Umbilical cord (tissue), 2 donors: ENCODE measurements around the gene TPD52L1. TPM values are rescaled to one million over a fixed set of nuclear protein-coding genes. Genes with fewer than 3 reads are reported as not detected.
A peak's percentile ranks its signal among the peaks of the same experiment; 100 is the strongest.
"Not testable (repeated sequence)": the region's sequence is repeated elsewhere in the genome, so short reads cannot be mapped to it uniquely, and the experiment has no call there.

Source experiments
- DNase-seq: peaks from one replicate; pipeline ENCODE4 v3.0.0-alpha.2; 2015; ENCODE audit warnings: low spot score
- total RNA-seq: library from RNA; depleted of rRNA; stranded (reverse); fragments of >200 nt; gene quantifications from one replicate; pipeline ENCODE4 v1.2.3, GENCODE V29; 2014; ENCODE audit warnings: low replicate concordance; ENCODE audit not compliant: insufficient read depth

Gene TPD52L1
- total RNA-seq, 1 donor from 2014 or later: 155 TPM

DNA sequence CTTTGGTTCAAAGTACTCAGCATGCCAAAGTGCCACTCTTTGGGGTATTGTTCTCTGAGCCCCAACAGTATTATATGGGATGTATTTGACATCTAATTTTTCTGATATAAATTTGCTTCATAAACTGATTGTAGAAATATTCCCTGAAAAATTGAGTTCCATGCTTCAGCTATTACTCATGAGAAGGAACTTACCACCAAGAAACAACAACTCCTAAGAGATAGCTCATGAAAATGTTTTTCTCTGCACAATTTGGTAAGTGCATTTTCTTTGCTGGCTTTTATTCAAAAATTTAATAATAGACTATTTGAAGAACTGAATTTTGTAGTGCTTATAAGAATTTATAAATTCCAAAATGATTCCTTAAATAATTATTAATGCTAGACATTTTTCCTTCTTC, 12.8 kb upstream of the TPD52L1 start:
- DNase-seq: no peak

DNA sequence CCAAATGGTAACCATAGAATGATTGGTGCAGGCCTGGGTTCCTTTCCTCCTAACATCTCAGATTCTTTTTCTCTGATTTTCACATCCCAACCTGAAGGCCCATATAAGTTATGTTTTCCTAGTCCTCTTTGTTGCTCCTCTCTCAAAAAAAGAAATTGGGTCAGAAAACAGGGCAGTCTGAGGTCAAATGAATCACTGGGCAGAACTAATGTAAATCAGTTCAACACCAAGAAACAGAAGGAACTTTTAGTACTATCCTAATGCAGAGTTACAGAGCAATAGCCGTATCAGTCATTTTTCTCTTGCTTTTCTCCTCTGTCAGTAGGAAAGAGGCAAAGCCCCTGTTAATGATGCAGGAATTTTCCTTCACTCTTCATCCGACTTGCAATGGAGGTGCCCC, 11.0 kb upstream of the TPD52L1 start:
- DNase-seq: no peak

DNA sequence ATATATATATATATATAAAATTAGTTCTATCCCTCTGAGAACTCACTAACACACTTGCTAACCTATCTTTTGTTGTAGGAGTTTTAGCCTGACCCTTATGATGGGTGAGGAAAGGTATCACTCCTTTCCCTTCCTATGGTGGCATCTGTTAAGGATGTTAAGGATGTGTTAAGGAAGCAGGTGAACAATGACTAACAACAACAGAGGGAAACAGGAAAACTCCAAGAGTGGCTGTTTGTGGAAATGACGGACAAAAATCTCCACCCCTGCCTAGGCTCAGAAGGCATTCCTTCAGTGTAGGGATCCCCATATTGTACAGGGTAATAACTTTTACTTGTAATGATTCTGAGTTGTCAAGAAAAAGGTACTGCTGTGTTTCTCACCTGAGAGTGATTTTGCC, 8.8 kb upstream of the TPD52L1 start:
- DNase-seq: no peak

DNA sequence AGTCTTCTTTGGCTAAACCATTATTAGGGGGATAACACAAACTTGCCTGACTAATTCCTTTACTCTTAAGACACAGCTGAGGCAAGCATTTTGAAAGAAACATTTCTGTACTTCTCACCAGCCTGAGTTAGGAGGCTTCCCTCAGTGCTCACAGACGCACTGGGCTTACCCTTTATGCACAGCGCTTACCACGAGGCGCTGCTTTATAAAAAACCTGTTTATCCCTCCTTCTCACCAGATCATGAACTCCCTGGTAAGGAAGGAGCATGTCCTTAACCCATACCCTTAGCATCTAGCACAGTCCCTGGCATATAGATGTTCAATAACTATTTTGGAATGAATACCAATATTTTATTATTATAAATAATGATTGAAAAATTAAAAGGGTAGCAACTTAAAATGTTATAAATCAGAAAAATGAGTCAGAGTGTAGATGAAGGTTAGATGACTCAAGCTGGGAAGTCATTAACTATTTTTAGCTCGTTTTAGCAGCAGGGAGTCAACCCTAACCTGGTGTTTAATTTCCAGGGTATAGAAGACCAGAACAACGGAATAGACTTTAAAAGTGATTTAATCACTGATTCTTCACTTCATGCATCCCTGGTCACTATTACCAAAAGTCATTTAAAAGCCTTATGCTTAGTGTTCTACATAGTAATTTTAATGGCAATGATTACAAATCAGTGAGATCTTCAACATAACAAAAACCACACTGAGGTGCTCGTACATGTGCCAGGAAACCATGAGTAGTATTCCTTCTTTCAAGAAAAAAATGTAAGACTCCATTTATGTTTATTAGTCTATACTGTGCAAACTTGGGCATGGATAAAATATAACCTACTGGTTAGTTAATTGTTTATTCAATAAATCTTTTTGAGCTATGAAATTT, 4.1 kb upstream of the TPD52L1 start:
- no peak for DNase-seq

DNA sequence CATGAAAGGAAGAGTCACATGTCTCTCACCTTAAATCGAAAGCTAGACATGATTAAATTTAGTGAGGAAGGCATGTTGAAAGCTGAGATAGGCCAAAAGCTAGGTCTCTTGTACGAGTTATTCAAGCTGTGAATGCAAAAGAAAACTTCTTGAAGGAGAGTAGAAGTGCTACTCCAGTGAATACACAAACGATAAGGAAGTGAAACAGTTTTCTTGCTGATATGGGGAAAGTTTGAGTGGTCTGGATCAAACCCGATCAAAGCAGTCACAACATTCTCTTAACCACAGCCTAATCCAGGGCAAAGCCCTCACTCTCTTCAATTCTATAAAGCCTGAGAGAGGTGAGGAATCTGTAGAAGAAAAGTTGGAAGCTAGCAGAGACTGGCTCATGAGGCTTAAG, 1.9 kb upstream of the TPD52L1 start:
- no peak for DNase-seq

DNA sequence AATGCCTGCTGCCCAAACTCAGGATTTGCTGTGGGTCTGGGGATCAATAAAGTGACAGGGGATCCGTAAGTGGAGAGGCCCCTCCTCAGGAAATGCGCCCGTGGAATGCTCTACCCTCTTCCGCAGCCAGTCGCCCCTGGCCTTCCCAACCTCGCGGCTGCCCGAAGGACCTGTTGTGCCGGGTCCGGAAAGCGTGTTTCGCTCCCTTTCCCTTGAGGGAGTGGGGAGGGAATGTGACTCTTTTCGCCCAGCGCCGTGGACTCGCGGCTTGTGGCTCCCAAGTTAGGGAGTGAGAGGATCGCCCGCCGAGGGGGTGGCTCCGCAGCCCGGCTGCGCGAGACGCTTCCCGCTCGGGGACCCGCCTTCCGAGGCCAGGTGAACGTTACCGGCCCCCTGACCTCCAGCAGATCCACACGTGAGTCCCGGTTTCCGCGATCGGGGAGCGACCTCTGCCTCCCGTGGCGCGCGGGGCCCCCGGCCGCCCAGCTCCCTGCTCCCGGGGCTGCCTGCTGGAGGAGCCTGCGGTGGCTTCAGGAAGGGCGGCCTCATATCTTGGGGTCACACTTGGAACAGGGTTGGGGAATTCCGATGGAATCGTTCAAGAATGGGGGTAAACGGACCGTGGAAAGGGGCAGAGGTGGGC, 666 bp downstream of the TPD52L1 start:
- DNase-seq: peak; percentile 44

DNA sequence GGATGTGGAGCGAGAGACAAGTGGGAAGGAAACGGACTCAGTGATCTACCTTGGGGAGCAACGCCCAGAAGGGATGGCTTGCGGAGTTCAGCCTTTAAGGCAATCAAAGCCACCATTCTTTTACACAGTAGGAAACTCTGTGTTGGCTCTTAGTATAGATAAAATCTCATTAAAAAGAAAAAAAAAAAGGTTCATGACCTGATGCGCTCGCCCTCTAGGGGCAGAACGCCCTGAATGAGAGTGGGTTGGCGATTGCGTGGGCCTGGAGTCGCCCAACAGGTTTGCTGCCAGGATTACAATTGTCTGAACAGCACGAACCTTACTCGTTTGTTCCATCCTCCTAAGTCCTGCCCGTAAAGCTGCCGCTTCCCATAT, 1.2 kb downstream of the TPD52L1 start:
- DNase-seq: peak; percentile 38

- no peak for DNase-seq
Observed at GRCh38 chr6:125155344-125155743, 1.8 kb downstream of the TPD52L1 start.

DNA sequence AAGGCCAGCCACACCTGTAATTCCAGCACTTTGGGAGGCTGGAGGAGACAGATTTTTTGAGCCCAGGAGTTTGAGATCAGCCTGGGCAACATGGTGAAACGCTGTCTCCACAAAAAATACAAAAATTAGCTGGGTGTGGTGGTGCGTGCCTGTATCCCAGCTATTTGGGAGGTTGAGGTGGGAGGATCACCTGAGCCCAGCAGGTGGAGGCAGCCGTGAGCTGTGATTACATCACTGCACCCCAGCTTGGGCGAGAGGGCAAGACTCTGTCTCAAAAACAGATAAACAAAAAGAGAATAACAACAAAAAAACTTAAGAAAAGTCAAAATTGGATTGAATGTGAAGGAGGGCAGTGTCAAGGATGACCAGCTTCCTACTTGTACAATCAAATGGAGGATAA, 2.9 kb downstream of the TPD52L1 start:
- no peak for DNase-seq

- no peak for DNase-seq
Observed at GRCh38 chr6:125157280-125157679, 3.7 kb downstream of the TPD52L1 start.

DNA sequence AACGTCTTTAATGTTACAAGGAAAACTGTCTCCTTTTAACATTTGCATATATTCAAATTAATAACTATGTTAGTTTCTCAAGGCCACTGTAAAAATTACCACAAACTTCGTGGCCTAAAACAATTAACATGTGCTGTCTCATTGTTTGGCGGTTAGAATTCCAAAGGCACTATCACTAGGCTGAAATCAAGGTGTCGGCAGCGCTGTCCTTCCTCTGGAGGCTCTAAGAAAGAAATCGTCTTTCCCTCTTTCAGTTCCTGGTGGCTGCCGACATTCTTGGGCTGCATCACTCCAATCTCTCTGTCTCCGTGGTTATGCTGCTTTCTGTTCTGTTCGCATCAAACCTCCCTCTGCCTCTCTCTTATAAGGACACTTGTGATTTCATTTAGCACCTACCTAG, 4.2 kb downstream of the TPD52L1 start:
- no peak for DNase-seq

GRCh38 chr6:125163339-125163738, 9.8 kb downstream of the TPD52L1 start:
- not testable (repeated sequence) for DNase-seq

GRCh38 chr6:125163811-125164210, 10.2 kb downstream of the TPD52L1 start:
- no peak for DNase-seq

- no peak for DNase-seq
Observed at GRCh38 chr6:125164696-125165095, 11.1 kb downstream of the TPD52L1 start.

DNA sequence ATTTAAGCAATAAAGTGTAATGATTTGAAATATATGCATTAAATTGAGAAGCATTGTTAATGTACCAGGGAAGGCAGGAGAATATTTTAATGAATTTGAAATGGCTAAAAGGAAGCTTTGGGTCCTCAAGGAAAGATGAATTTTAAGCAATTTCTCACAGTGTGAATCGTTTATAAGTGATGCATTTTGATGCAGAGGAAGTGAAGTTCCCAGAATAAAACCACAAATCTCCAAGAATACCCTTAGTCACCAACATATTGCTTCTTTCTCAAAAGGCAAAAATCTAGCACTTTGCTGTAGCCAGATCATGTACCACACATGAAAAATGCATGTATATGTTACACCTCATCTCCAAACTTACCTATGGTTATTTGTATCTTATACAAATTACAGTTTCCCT, 11.7 kb downstream of the TPD52L1 start:
- no peak for DNase-seq

- peak; percentile 62 for DNase-seq
Observed at GRCh38 chr6:125165776-125166175, 12.2 kb downstream of the TPD52L1 start.

DNA sequence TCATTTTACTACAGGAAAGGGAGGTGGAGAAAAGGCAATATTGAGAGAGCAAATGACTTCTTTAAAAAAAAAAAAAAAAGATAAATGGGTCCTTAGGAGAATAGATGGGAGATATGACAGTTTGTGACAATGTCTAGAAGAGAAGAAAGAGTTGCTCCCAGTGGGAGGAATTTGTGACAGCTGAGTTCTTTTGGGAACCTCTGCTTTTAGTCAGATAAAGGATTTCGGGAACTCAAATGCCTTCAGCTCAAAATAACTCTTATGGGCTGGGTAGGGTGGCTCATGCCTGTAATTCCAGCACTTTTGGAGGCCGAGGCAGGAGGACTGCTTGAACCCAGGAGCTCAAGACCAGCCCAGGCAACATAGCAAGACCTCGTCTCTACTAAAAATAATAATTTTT, 13.1 kb downstream of the TPD52L1 start:
- no peak for DNase-seq

GRCh38 chr6:125167579-125167978, 14.0 kb downstream of the TPD52L1 start:
- DNase-seq: no peak

DNA sequence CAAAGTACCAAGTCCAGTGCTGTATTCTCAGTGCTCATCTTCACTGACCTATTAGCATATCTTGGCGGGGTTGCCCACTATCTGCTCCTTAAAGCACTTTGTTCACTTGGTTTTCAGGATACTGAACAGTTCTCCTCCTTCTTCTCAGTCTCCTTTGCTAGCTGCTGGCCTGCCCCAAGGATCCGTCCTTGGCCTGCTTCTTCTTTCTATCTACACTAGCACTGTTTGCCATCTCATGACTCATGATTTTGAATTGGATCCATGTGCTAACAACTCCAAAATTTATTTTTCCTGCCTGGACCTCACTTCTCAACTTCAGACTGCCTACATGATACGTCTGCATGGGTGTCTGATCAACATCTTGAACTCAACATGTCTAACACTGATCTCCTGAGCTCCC, 15.5 kb downstream of the TPD52L1 start:
- DNase-seq: peak; percentile 36

GRCh38 chr6:125169522-125169921, 15.9 kb downstream of the TPD52L1 start:
- DNase-seq: no peak

- DNase-seq: peak; percentile 63
Observed at GRCh38 chr6:125170376-125170775, 16.8 kb downstream of the TPD52L1 start.

DNA sequence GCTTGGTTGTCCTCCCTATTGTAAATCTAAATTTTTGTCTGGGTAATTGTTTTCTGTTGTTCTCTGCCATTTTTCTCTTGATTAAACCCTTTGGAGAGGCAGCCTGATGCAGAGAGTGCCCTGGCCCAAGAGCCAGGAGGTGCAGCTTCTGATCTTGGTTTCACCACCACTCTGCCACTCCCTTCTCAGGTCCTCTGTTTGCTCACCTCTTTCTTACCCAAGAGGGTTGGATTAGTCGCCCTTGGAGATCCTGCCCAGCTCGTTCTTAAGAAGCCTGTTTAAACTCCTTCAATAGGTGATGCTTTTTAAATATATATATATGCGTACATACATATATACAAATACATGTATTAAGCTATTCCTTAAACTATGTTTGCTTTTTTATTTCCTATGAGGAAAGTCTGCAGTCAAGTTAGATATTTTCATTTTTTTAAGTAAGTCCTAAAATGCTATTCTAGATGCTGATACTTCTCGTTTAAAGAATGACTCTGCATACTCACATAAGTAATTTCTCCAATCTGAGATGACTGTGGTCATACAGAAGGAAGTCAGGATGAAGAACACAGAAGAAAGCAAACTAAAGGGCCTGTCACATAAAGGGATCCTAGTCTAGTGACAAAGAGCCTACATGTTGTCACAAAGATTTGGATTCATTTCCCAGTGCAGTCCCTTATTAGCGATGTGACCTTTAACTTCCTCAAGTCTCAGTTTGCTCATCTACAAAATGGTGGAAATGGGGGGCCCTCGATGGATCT, 19.9 kb downstream of the TPD52L1 start:
- no peak for DNase-seq

- no peak for DNase-seq
Observed at GRCh38 chr6:125174626-125175025, 21.1 kb downstream of the TPD52L1 start.
